Rectal smooth muscle tissue (tissue), 1 donor: Measurements from ENCODE around the gene CCIN.
"Not testable (repeated sequence)": the region's sequence is repeated elsewhere in the genome, so short reads cannot be mapped to it uniquely, and the experiment has no call there.

ENCODE experiments used
- H3K27ac ChIP-seq: one replicate; pipeline ENCODE4 v1.7.0; 2013; ENCODE audit warnings: low read depth, low read length, inconsistent platforms
- H3K27me3 ChIP-seq: one replicate; pipeline ENCODE4 v1.7.0; 2013; ENCODE audit warnings: low read length; ENCODE audit not compliant: control insufficient read depth, insufficient read depth
- H3K36me3 ChIP-seq: one replicate; pipeline ENCODE4 v1.7.0; 2013; ENCODE audit warnings: low read length; ENCODE audit not compliant: control insufficient read depth, insufficient read depth
- H3K4me1 ChIP-seq: one replicate; pipeline ENCODE4 v1.7.0; 2013; ENCODE audit warnings: low read length; ENCODE audit not compliant: control insufficient read depth, insufficient read depth
- H3K4me3 ChIP-seq: one replicate; pipeline ENCODE4 v1.7.0; 2013; ENCODE audit warnings: low read length
- H3K9ac ChIP-seq: one replicate; pipeline ENCODE4 v1.7.0; 2013; ENCODE audit warnings: low read length

Gene CCIN

DNA sequence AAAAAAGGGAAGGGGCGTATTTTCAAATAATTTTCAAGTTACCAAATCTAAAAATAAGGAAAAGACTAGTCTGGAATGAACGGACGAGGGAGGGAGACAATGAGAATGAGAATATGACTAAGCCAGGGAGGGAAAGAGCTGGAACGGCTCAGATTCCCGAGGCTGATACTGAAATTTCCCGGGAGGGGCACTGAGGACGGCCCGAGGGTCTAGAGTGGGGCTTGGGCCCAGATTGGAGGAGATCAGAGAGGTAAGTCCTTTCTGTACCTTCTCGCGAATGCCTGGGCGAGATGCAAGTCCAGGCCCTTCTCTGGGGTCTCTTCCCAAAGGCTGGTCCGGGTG, 3.4 kb upstream of the CCIN start:
- Histone ChIP-seq H3K27ac (peak overlapping the region; percentile 65), H3K27me3 (no peaks in the 10 kb centered on the region), H3K9ac (no peak overlapping the region), H3K4me3 (peak overlapping the region; percentile 29), H3K4me1 (peaks cover 20% of the 10 kb centered on the region), H3K36me3 (peaks cover 3% of the 10 kb centered on the region)

DNA sequence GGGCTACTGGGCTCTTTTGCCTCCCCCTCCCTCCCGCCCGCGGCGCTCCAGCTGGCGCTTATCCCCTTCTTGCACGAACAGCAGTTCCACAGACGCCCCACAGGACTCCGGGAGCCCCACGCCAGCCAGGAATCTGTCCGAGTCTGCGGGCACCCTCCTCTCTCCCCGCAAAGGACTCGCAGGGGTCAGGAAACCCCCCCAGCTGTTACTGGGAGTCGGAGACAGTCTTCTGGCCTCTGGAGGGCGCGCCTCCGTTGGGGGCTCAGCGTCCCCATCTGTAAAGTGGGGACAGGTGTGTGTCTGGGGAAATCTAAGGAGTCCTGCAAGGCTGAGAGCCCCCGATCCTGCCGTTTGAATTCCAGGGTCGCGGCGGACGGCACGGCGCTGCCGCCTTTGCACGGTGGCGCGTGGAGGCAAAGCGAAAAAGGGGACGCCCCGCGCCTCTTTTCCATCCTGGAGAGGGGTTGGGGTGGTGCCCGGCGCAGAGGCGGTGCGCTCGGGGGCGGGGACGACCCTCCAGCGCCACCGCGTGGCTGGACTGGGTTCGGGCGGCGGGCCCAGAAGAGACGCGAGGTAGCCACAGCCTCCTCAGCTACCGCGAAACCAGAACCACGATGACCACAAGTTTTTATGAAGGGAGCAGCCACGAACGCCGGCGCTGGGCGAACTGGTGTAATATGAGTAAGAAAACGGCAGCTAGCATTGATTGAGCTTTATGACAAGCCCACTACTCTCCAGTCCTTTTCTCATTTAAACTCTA, 2.8 kb upstream of the CCIN start:
- H3K9ac ChIP-seq = no peak overlapping the region
- H3K4me1 ChIP-seq = peaks cover 20% of the 10 kb centered on the region
- peak overlapping the region; percentile 80 for H3K27ac ChIP-seq
- peaks cover 3% of the 10 kb centered on the region for H3K36me3 ChIP-seq
- H3K4me3 ChIP-seq = peak overlapping the region; percentile 68
- no peaks in the 10 kb centered on the region for H3K27me3 ChIP-seq

DNA sequence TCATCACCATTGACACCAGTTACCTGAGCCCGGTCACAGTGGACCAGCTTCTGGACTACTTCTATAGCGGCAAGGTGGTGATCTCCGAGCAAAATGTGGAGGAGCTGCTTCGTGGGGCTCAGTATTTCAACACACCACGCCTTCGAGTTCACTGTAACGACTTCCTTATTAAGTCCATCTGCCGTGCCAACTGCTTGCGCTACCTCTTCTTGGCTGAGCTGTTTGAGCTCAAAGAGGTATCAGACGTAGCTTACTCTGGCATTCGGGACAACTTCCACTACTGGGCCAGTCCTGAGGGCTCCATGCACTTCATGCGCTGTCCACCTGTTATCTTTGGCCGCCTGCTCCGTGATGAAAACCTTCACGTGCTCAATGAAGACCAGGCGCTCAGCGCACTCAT, 520 bp downstream of the CCIN start:
- Histone ChIP-seq H3K9ac (no peak overlapping the region), H3K36me3 (no peaks in the 10 kb centered on the region), H3K4me1 (peaks cover 4% of the 10 kb centered on the region), H3K4me3 (no peak overlapping the region), H3K27ac (no peak overlapping the region), H3K27me3 (no peaks in the 10 kb centered on the region)

- Histone ChIP-seq H3K27ac (no peak overlapping the region), H3K9ac (no peak overlapping the region), H3K36me3 (no peaks in the 10 kb centered on the region), H3K4me1 (no peaks in the 10 kb centered on the region), H3K27me3 (no peaks in the 10 kb centered on the region), H3K4me3 (no peak overlapping the region)
These were observed 1.3 kb downstream of the CCIN start for GRCh38 chr9:36170531-36170930.

DNA sequence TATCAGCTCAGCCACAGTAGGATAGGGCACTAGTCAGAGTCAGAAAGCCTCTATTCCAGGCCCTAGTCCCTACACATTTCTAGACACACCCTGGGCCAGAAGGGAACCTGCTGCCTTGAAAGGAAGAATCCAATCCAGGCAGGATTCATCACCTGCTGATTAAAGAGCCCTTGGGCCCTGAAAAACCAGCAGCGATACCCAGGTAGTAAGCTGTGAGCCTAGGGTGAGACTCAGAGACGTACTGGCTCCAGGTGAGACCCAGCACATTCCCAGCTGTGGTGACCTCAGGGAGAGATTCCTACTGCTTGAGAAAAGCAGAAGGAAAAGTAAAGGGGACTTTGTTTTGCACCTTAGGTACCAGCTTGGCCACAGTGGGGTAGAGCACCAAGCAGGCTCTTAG, 4.7 kb downstream of the CCIN start:
- Histone ChIP-seq H3K4me3 (no peak overlapping the region), H3K9ac (no peak overlapping the region), H3K4me1 (no peaks in the 10 kb centered on the region), H3K27ac (no peak overlapping the region), H3K36me3 (no peaks in the 10 kb centered on the region), H3K27me3 (no peaks in the 10 kb centered on the region)

DNA sequence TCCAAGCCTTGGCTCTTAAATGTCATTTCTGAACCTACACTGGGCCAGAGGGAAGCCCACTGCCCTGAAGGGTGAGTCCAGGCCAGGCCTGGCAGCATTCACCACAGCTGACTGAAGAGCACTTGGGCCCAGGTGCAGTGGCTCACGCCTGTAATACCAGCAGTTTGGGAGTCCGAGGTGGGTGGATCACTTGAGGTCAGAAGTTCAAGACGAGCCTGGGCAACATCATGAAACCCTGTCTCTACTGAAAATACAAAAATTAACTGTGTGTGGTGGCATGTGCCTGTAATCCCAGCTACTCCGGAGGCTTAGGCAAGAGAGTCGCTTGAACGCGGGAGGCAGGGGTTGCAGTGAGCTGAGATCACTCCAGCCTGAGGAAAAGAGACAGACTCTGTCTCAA, 5.1 kb downstream of the CCIN start:
- Histone ChIP-seq H3K36me3 (no peaks in the 10 kb centered on the region), H3K4me1 (no peaks in the 10 kb centered on the region), H3K9ac (no peak overlapping the region), H3K27me3 (no peaks in the 10 kb centered on the region), H3K4me3 (no peak overlapping the region), H3K27ac (no peak overlapping the region)

DNA sequence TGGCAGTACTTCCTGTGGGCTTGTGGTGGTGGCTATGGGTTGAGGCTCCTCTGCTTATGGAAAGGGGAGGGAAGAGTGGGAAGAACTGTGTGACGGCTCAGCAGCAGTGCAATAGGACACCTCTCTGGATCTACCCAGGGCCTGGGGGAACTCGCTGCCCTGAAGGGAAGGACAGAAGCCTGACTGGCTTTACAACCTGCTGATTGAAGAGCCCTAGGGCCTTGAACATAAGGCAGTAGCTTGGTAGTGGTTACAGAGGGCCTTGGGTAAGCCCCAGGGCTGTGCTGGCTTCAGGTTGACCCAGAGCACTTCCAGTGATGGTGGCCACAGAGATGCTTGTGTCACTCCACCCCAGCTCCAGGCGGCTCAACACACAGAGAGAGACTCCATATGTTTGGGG, 5.5 kb downstream of the CCIN start:
- no peaks in the 10 kb centered on the region for H3K36me3 ChIP-seq
- H3K27me3 ChIP-seq = no peaks in the 10 kb centered on the region
- no peak overlapping the region for H3K4me3 ChIP-seq
- H3K9ac ChIP-seq = no peak overlapping the region
- H3K4me1 ChIP-seq = no peaks in the 10 kb centered on the region
- H3K27ac ChIP-seq = no peak overlapping the region

GRCh38 chr9:36175209-36175608, 6.0 kb downstream of the CCIN start:
- H3K36me3 ChIP-seq, H3K4me3 ChIP-seq, H3K27me3 ChIP-seq, H3K9ac ChIP-seq, H3K4me1 ChIP-seq, H3K27ac ChIP-seq: not testable (repeated sequence)

- not testable (repeated sequence) for H3K27me3 ChIP-seq, H3K4me1 ChIP-seq, H3K27ac ChIP-seq, H3K9ac ChIP-seq, H3K4me3 ChIP-seq, H3K36me3 ChIP-seq
These were observed 7.3 kb downstream of the CCIN start for GRCh38 chr9:36176496-36176895.

DNA sequence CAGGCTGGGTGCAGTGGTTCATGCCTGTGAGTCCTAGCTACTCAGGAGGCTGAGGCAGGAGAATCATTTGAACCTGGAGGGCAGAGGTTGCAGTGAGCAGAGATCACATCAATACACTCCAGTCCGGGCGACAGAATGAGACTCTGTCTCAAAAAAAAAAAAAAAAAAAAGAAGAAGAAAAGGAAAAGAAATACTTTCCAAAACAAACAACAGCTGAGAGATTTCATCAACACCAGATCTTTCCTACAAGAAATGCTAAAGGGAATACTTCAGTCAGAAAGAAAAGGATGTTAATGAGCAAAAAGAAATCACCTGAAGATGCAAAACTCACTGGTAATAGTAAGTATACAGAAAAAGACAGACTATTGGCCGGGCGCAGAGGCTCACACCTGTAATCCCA, 8.4 kb downstream of the CCIN start:
- Histone ChIP-seq H3K4me3 (no peak overlapping the region), H3K36me3 (no peaks in the 10 kb centered on the region), H3K27me3 (no peaks in the 10 kb centered on the region), H3K27ac (no peak overlapping the region), H3K9ac (no peak overlapping the region), H3K4me1 (no peaks in the 10 kb centered on the region)

DNA sequence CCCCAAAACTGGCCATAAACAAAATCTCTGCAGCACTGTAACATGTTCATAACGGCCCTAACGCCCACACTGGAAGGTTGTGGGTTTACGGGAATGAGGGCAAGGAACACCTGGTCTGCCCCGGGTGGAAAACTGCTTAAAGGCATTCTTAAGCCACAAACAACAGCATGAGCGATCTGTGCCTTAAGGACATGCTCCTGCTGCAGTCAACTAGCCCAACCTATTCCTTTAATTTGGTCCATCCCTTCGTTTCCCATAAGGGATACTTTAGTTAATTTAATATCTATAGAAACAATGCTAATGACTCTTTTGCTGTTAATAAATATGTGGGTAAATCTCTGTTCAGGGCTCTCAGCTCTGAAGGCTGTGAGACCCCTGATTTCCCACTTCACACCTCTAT, 11.1 kb downstream of the CCIN start:
- H3K4me1 ChIP-seq, H3K4me3 ChIP-seq, H3K27ac ChIP-seq, H3K9ac ChIP-seq, H3K27me3 ChIP-seq, H3K36me3 ChIP-seq: not testable (repeated sequence)

DNA sequence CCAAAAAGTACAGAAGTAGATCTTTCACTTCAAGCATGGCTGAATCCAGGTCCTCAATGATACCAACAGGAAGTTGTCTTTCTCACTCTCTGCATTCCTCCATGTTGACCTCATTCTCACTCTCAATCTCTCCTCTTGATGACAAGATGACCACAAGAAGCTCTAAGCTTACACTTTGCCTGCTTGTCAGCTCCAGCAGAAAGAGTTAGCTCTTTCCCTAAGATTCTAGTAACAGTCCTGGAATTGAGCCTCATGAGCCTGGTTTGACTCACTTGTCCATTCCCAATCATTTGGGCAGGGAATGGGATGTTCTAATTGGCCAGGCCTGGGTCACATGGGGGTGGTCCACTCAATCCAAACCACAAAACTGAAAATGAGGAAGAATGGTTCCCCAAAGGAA, 18.2 kb downstream of the CCIN start:
- Histone ChIP-seq H3K9ac (no peak overlapping the region), H3K4me3 (no peak overlapping the region), H3K36me3 (no peaks in the 10 kb centered on the region), H3K27me3 (no peaks in the 10 kb centered on the region), H3K27ac (no peak overlapping the region), H3K4me1 (peaks cover 12% of the 10 kb centered on the region)

DNA sequence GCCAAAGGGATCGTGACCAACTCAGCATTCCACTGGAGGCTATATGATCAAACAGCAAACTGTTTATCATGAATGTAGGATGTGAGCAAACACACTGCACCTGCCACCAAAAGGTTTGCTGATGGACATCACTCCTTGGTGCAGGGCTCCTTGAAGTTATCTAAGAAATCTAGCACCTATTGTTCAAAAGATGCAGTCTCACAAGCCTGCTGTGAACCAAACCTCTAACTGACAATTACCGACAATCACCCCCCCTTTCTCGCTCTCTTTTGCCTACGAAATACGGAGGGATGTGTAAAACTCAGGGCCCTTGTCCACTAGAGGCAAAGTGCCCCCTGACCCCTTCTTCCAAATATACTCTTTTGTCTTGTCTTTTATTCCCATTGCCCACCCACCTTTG, 19.0 kb downstream of the CCIN start:
- H3K36me3 ChIP-seq = no peaks in the 10 kb centered on the region
- H3K27ac ChIP-seq = no peak overlapping the region

More for the DNA sequence above, 19.0 kb downstream of the CCIN start:
- no peaks in the 10 kb centered on the region for H3K27me3 ChIP-seq
- H3K4me3 ChIP-seq = no peak overlapping the region
- no peak overlapping the region for H3K9ac ChIP-seq
- peaks cover 19% of the 10 kb centered on the region for H3K4me1 ChIP-seq
